DOHH2 (cell line): ENCODE data around the gene KIF6.

ENCODE experiments used
- EZH2phosphoT487 ChIP-seq: fragments of 200-600 bp; sonication (generic); IDR thresholded peaks from 2 replicates; pipeline ENCODE4 v1.6.1; 2017; ENCODE audit warnings: borderline replicate concordance, mild to moderate bottlenecking, antibody characterized with exemption, low read length, moderate library complexity, mixed read lengths
- TF ChIP-seq, protein P1 (sequence below): fragments of 200-600 bp; sonication (generic); IDR thresholded peaks from one replicate; pipeline ENCODE4 v1.5.1; 2014; ENCODE audit warnings: antibody characterized with exemption, mild to moderate bottlenecking, low read depth, low read length; ENCODE audit not compliant: poor library complexity, severe bottlenecking

DNA sequence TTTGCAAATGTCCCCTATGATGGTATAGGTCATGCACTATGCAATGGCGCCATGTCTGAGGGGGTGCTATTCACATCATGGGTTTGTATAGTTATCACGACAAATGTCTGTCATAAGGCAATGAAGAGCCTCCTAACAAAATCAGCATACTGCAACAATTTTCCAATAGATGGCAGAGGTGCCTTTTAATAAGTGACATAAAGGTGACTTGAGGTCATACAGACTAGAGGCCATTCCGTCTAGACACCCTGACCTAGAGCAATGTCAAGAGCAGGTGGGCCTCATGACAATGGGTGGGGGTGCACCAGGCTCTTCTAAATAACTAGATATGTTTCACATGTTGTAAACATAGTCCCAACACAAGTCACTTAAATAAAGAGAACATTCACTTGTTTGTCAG lies 107.7 kb downstream of the KIF6 start:
- TF ChIP-seq, protein P1, sequence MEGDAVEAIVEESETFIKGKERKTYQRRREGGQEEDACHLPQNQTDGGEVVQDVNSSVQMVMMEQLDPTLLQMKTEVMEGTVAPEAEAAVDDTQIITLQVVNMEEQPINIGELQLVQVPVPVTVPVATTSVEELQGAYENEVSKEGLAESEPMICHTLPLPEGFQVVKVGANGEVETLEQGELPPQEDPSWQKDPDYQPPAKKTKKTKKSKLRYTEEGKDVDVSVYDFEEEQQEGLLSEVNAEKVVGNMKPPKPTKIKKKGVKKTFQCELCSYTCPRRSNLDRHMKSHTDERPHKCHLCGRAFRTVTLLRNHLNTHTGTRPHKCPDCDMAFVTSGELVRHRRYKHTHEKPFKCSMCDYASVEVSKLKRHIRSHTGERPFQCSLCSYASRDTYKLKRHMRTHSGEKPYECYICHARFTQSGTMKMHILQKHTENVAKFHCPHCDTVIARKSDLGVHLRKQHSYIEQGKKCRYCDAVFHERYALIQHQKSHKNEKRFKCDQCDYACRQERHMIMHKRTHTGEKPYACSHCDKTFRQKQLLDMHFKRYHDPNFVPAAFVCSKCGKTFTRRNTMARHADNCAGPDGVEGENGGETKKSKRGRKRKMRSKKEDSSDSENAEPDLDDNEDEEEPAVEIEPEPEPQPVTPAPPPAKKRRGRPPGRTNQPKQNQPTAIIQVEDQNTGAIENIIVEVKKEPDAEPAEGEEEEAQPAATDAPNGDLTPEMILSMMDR, result no peak
- TF ChIP-seq EZH2phosphoT487, result no peak
